Central memory CD8-positive, alpha-beta T cell (primary cell): Measurements from ENCODE around the gene LRP5.

ENCODE experiments used
- ATAC-seq: fragments of 150-1000 bp; cut with Tn5 transposase; replicated peaks from 2 replicates; pipeline ENCODE4 v1.10.0; 2022; ENCODE audit warnings: mild to moderate bottlenecking, moderate FRiP score, moderate number of reproducible peaks; ENCODE audit not compliant: poor library complexity, severe bottlenecking; ENCODE audit errors: extremely low read depth
- DNase-seq, 2 donors: peaks; one replicate each; pipeline ENCODE4 v3.0.0; 2021; ENCODE audit warnings: low spot score in 2 of 2
- H3K27ac Mint-ChIP-seq: one replicate; pipeline ENCODE4 v1.8.0; 2022; ENCODE audit warnings: low read depth, mild to moderate bottlenecking, moderate library complexity, mixed read lengths
- H3K27me3 Mint-ChIP-seq: one replicate; pipeline ENCODE4 v1.8.0; 2022; ENCODE audit warnings: mixed read lengths
- H3K36me3 Mint-ChIP-seq: one replicate; pipeline ENCODE4 v1.8.0; 2022; ENCODE audit warnings: mild to moderate bottlenecking, moderate library complexity, mixed read lengths; ENCODE audit not compliant: insufficient read depth
- H3K4me1 Mint-ChIP-seq: one replicate; pipeline ENCODE4 v1.8.0; 2022; ENCODE audit warnings: mixed read lengths
- H3K4me3 Mint-ChIP-seq: one replicate; pipeline ENCODE4 v1.8.0; 2022; ENCODE audit warnings: mild to moderate bottlenecking, moderate library complexity, mixed read lengths
- H3K9me3 Mint-ChIP-seq: one replicate; pipeline ENCODE4 v1.8.0; 2022; ENCODE audit warnings: mixed read lengths

The LRP5 gene

DNA sequence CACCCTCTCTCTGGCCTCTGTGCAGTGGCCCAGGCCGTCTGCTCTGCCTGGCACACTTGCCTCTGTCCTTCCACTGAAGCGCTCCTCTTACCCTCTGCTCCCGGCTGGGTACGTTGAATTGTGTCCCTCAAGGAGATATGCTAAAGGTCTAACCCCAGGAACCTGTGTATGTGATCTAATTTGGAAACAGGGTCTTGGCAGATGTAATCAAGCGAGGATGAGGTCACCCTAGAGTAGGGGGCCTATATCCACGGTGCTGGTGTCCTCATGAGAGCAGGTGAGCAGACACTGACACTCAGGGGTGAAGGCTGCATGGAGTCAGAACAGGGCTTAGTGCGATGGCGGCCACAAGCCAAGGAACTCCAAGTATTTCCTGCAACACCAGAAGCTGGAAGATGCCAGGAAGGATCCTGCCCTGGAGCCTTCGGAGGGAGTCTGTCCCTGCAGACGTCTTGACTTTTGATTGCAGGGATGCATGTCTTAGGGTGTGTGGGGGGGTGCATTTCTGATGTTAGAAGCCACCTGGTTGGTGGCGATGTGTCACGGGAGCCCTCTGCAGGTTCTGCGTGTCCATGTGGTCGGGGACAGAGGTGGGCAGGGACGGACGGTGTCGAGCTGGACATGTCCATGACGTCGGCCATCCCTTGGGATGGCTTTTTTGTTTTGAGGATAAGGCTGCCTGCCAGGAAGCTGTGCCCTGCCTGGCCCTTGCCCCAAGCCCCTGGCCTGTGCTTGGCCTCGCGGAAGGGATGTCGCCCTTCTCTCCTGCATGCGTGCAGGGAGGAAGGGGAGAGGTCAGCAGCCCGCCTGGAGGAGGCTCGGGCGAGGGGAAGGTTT is 68.6 kb downstream of the LRP5 start:
- no peak overlapping the region for H3K27ac Mint-ChIP-seq
- DNase-seq, result no peak
- ATAC-seq, result no peak
- H3K4me3 Mint-ChIP-seq, result no peak overlapping the region
- peaks cover 2% of the 10 kb centered on the region for H3K36me3 Mint-ChIP-seq
- peaks cover 16% of the 10 kb centered on the region for H3K4me1 Mint-ChIP-seq
- peaks cover 19% of the 10 kb centered on the region for H3K27me3 Mint-ChIP-seq
- H3K9me3 Mint-ChIP-seq, result no peaks in the 10 kb centered on the region

DNA sequence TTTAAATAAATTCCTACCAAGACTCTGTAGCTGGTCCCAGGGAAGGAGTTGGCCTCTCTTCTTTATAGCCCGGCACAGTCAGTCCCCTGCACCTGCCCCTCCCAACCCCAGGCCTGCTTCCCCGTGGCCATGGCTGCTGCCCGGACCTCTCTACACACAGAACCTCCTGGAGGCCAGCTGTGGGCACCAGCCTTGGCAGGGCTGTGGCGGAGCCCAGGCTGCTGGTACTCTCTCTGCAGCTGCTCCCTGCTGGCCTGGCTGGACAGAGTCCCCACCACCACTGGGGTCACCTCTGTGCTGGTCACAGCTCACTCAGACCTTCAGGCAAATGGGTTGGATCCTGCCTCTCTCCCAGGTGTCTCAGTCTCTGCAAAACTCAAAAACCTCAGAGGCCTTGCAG is 69.3 kb downstream of the LRP5 start:
- Mint-ChIP-seq H3K27me3 (peaks cover 19% of the 10 kb centered on the region), H3K9me3 (no peaks in the 10 kb centered on the region), H3K4me3 (no peak overlapping the region), H3K27ac (no peak overlapping the region), H3K36me3 (peaks cover 2% of the 10 kb centered on the region), H3K4me1 (peaks cover 16% of the 10 kb centered on the region)
- DNase-seq (no peak), ATAC-seq (no peak)

DNA sequence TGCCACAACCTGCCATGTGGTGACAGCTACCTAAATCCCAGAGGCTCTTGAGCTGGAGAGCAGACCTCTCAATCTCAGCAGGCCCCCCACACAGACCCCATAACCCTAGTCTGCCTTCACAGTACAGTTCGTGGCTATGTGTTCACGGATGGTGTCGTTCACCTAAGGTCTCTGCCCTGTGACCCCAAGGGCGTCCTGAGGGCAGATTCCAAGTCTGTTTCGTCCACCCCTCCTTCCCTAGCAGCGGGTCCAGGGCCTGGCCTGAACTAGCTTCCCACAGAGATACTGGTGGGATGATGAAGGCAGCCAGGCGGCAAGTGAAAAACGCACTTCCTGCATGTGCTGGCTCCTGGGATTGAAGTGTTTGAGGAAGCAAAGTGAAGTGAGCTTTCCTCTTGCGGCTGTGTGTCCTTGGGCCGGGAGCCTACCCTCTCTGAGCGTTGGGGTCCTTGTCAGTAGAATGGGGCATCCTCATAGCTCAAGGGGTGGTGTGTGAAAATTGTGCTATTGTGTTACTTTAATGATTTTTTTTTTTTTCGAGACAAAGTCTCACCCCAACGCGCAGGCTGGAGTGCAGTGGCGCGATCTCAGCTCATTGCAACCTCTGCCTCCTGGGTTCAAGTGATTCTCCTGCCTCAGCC is 70.1 kb downstream of the LRP5 start:
- H3K9me3 Mint-ChIP-seq, result no peaks in the 10 kb centered on the region
- peaks cover 19% of the 10 kb centered on the region for H3K27me3 Mint-ChIP-seq
- no peak overlapping the region for H3K4me3 Mint-ChIP-seq
- DNase-seq, result no peak
- H3K36me3 Mint-ChIP-seq, result peaks cover 2% of the 10 kb centered on the region
- no peak overlapping the region for H3K27ac Mint-ChIP-seq
- H3K4me1 Mint-ChIP-seq, result peaks cover 16% of the 10 kb centered on the region
- no peak for ATAC-seq

DNA sequence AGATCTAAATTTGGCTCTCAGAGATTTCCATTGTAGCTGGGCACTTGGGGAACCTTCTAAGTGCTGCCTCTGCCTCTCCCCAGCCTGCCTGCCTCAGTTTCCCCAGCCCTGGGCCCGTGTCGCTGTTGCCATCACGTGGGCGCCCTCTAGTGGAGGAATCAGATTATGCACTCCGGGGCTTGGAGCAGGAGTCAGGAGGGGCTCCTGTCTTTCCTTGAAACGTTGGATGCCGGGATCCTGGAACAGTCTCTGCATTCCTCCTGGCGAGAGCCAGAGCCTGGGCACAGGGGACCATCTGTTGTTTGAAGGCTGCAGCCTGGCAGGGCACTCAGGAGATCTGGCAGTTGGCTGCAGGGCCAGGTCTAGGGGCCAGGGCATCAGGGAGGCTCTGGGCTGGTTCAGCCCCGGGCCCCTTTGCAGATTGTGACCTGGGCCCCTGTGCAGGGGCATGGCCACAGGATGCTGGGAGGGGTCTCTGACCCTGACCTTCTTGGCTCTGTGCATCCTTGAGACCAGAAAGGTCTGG is 71.6 kb downstream of the LRP5 start:
- peaks cover 19% of the 10 kb centered on the region for H3K27me3 Mint-ChIP-seq
- peaks cover 16% of the 10 kb centered on the region for H3K4me1 Mint-ChIP-seq
- no peak overlapping the region for H3K27ac Mint-ChIP-seq
- no peaks in the 10 kb centered on the region for H3K9me3 Mint-ChIP-seq
- DNase-seq (peak; percentile 35 to 50), ATAC-seq (no peak)
- peaks cover 2% of the 10 kb centered on the region for H3K36me3 Mint-ChIP-seq
- no peak overlapping the region for H3K4me3 Mint-ChIP-seq

DNA sequence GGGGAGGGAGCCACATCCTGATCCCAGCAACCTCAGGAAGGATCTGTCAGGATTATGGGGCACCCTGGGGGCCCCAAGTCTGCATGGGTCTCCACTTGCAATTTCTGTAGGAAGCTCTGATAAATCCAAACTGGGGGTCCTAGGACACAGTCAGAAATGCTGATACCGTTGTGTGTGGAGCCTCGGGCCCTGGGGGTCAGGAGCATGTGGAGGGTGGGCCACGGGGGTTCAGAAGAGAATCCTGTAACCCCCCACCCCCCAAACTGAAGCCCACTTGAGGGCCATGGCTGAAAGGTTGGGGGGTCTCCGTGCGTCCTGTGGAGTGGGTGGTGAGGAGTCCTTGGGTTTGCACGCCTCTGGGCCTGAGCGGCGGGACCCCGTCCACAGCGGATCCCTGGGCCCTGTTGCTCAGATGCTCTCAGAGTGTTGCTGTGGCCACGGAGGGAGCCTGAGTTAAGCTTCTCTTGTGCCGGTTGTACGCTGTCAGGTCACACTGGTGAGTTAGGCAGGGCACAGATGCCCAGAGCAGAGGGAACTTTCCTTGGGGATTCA is 72.2 kb downstream of the LRP5 start:
- Mint-ChIP-seq H3K27me3 (peaks cover 16% of the 10 kb centered on the region), H3K27ac (no peak overlapping the region), H3K36me3 (peaks cover 2% of the 10 kb centered on the region), H3K9me3 (no peaks in the 10 kb centered on the region), H3K4me1 (peaks cover 16% of the 10 kb centered on the region), H3K4me3 (no peak overlapping the region)
- no peak for DNase-seq
- no peak for ATAC-seq

DNA sequence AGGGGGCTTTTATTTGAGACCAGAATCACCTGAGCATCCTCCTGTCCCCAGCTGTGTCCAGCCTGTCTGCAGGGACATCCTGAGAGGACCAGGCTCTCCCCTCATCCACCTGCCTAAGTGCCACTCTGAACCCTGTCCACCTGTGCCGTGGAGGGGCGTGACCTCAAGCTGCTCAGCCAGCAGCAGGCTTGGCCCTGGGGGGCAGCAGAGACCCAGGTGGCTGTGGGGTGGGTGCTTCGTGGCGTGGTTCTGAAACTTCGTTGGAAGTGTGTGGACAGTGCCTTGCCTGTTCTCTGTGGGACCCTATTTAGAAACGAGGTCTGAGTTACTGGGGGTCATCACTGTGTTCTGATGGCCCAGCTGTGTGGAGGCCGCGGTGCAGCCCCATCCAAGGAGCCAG is 72.7 kb downstream of the LRP5 start:
- no peak overlapping the region for H3K27ac Mint-ChIP-seq
- peaks cover 11% of the 10 kb centered on the region for H3K4me1 Mint-ChIP-seq
- H3K36me3 Mint-ChIP-seq, result no peaks in the 10 kb centered on the region
- DNase-seq (no peak), ATAC-seq (no peak)
- H3K27me3 Mint-ChIP-seq, result peaks cover 10% of the 10 kb centered on the region
- H3K9me3 Mint-ChIP-seq, result no peaks in the 10 kb centered on the region
- H3K4me3 Mint-ChIP-seq, result no peak overlapping the region

DNA sequence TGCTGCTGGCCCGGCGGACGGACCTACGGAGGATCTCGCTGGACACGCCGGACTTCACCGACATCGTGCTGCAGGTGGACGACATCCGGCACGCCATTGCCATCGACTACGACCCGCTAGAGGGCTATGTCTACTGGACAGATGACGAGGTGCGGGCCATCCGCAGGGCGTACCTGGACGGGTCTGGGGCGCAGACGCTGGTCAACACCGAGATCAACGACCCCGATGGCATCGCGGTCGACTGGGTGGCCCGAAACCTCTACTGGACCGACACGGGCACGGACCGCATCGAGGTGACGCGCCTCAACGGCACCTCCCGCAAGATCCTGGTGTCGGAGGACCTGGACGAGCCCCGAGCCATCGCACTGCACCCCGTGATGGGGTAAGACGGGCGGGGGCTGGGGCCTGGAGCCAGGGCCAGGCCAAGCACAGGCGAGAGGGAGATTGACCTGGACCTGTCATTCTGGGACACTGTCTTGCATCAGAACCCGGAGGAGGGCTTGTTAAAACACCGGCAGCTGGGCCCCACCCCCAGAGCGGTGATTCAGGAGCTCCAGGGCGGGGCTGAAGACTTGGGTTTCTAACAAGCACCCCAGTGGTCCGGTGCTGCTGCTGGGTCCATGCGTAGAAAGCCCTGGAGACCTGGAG is 74.1 kb downstream of the LRP5 start:
- no peak for ATAC-seq
- no peaks in the 10 kb centered on the region for H3K9me3 Mint-ChIP-seq
- no peaks in the 10 kb centered on the region for H3K36me3 Mint-ChIP-seq
- no peak for DNase-seq
- no peak overlapping the region for H3K27ac Mint-ChIP-seq
- no peaks in the 10 kb centered on the region for H3K27me3 Mint-ChIP-seq
- peaks cover 6% of the 10 kb centered on the region for H3K4me1 Mint-ChIP-seq
- no peak overlapping the region for H3K4me3 Mint-ChIP-seq

DNA sequence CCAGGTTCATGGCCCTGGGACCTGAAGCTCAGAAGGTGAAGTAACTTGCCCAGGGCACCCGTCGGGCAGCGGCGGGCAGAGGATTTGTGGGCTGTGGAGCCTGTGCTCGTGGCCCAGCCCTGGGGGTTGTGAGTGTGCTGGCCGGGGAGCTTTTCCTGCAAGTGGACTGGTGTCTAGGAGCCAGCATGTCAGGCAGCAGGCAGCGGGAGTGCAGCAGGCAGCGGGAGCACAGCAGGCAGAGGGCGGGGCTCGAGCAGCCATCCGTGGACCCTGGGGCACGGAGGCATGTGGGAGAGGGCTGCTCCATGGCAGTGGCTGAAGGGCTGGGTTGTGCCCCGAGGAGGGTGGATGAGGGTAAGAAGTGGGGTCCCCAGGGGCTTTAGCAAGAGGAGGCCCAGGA is 75.4 kb downstream of the LRP5 start:
- Mint-ChIP-seq H3K27ac (no peak overlapping the region), H3K4me3 (no peak overlapping the region), H3K9me3 (no peaks in the 10 kb centered on the region), H3K36me3 (no peaks in the 10 kb centered on the region), H3K4me1 (peaks cover 6% of the 10 kb centered on the region), H3K27me3 (no peaks in the 10 kb centered on the region)
- DNase-seq (no peak), ATAC-seq (no peak)

DNA sequence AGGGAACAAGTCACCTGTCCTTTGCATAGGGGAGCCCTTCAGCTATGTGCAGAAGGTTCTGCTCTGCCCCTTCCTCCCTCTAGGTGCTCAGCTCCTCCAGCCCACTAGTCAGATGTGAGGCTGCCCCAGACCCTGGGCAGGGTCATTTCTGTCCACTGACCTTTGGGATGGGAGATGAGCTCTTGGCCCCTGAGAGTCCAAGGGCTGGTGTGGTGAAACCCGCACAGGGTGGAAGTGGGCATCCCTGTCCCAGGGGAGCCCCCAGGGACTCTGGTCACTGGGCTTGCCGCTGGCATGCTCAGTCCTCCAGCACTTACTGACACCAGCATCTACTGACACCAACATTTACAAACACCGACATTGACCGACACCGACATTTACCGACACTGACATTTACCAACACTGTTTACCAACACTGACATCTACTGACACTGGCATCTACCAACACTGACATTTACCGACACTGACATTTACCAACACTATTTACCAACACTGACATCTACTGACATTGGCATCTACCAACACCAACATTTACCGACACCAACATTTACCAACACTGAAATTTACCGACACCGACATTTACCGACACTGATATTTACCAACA is 76.3 kb downstream of the LRP5 start:
- DNase-seq (no peak), ATAC-seq (no peak)
- Mint-ChIP-seq H3K27me3 (no peaks in the 10 kb centered on the region), H3K4me3 (no peak overlapping the region), H3K4me1 (peaks cover 4% of the 10 kb centered on the region), H3K27ac (no peak overlapping the region), H3K36me3 (no peaks in the 10 kb centered on the region), H3K9me3 (no peaks in the 10 kb centered on the region)

DNA sequence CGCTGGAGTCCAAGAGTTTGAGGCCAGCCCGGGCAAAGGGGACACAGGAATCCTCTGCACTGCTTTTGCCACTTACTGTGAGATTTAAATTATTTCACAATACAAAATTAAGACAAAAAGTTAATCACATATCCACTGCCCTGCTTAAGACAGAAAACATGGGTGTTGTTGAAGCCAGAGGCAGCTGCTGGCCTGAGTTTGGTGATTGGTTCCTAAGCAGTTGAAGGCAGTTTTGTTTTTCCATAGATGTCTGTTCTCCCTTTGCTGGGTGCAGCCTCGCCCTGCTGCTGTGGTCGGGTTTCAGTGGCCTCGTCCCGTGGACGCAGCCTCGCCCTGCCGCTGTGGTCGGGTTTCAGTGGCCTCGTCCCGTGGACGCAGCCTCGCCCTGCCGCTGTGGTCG is 77.9 kb downstream of the LRP5 start:
- H3K4me3 Mint-ChIP-seq, result no peak overlapping the region
- ATAC-seq (no peak), DNase-seq (no peak)
- H3K27me3 Mint-ChIP-seq, result no peaks in the 10 kb centered on the region
- no peak overlapping the region for H3K27ac Mint-ChIP-seq
- H3K9me3 Mint-ChIP-seq, result no peaks in the 10 kb centered on the region
- H3K4me1 Mint-ChIP-seq, result no peaks in the 10 kb centered on the region
- no peaks in the 10 kb centered on the region for H3K36me3 Mint-ChIP-seq

DNA sequence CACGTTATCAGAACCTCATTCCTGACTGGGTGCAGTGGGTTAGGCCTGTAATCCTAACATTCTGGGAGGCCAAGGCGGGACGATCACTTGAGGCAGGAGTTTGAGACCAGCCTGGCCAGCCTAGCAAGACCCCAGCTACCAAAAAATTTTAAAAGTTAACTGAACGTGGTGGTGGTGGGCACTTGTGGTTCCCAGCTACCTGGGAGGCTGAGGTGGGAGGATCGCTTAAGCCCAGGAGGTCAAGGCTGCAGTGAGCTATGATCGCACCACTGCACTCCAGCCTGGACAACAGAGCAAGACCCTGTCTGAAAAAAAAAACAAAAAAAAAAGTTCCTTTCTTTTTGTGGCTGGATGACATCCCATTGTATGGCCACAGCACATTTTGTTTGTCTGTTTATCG is 80.4 kb downstream of the LRP5 start:
- H3K27me3 Mint-ChIP-seq, result no peaks in the 10 kb centered on the region
- H3K4me3 Mint-ChIP-seq, result no peak overlapping the region
- no peaks in the 10 kb centered on the region for H3K36me3 Mint-ChIP-seq
- DNase-seq (no peak), ATAC-seq (no peak)
- H3K9me3 Mint-ChIP-seq, result no peaks in the 10 kb centered on the region
- no peak overlapping the region for H3K27ac Mint-ChIP-seq
- H3K4me1 Mint-ChIP-seq, result no peaks in the 10 kb centered on the region

DNA sequence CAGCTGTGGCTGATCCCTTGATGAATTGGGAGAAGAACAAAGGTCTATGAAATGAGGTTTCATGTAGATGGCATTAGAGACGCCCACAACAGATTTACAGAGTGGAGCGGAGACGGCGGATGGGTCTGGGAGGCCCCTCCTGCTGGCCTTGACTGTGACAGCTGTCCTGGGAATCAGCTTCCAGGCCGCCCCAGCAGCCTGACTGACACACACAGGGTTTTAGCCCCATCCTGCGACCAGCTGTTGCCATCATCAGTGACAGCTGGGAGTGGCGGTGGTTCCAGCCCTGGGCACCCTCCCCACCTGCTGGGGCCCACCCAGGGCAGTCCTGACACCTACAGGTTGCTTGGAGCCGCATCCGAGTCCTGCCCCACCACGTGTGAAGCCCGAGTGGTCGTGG is 84.1 kb downstream of the LRP5 start:
- ATAC-seq (no peak), DNase-seq (no peak)
- Mint-ChIP-seq H3K4me3 (no peak overlapping the region), H3K27me3 (no peaks in the 10 kb centered on the region), H3K27ac (no peak overlapping the region), H3K36me3 (no peaks in the 10 kb centered on the region), H3K9me3 (no peaks in the 10 kb centered on the region), H3K4me1 (no peaks in the 10 kb centered on the region)
